Hypothalamus (tissue), 51 donors: ENCODE data around the gene FAM131B.

Source experiments
- DNase-seq, 51 donors: peaks; one replicate each; lab custom pipeline; 2025; lab: John Stamatoyannopoulos, UW

Gene FAM131B

DNA sequence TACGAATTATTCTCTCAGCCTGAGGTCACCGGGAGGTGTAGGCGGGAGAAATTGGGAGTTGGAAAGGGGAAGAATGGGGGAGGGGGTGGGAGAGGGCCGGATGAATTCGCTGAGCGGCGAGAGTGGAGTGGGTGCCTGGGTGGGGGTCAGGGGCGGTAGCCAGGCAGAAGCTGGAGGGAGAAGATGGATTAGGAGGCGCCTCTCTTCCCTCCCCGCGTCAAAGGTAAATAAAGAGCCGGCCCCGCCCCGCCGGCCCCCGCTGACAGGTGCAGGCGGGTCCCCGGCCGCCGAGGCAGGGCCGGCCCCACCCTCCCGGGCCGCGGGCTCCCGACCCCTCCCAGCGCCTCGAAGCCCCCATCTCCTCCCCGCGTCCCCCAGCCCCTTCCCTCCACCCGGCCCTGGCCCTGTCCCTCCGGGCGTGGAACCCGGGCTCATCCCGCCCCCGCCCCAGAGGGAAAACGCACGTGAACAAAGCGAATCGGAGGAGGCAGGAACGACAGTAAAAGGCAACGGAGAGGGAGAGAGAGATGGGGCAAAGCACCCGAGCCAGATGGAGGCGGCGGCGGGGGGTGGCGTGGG lies 872 bp downstream of the FAM131B start:
- peak in 6 of 51 donors; percentile 35 to 72 (median 48) for DNase-seq

DNA sequence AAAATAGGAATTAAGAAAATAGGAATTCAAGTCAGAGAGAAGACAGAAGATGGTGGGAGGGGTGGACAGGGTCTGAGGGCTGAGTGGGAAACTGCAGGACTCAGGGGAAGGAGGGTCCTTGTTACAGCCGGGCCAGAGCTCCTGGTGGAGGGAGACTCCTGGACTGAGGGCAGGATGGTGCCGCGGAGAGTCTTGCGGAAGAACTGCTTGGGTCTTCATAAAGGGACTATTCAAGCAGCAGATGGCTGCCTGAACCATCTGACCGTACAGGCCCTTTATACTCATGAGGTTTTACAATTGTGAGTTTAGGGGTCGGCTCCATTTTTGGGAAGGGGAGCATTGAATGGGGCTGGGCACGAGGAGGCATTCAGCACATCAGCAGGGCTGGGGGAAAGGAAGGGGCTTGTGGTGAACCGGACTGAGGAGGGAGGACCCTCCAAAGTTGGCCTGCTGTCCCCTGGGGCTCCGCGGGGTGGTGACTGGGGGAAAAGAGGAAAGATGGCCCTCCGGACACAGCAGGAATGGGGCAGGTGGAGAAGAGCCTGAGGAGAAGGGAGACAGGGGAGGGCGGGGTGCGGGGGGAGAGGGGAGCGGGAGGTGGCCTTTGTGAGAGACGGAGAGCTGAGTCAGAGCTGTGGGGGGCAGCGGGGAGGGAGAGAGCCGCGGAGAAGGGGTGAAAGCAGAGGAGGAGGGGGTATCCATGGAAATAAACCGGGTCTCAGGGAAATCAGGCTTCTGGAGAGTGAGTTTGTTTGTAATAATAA lies 1.5 kb downstream of the FAM131B start:
- peak in 24 of 51 donors; percentile 16 to 72 (median 39) for DNase-seq

GRCh38 chr7:143359771-143360353 lies 2.7 kb downstream of the FAM131B start:
- DNase-seq = no peak

DNA sequence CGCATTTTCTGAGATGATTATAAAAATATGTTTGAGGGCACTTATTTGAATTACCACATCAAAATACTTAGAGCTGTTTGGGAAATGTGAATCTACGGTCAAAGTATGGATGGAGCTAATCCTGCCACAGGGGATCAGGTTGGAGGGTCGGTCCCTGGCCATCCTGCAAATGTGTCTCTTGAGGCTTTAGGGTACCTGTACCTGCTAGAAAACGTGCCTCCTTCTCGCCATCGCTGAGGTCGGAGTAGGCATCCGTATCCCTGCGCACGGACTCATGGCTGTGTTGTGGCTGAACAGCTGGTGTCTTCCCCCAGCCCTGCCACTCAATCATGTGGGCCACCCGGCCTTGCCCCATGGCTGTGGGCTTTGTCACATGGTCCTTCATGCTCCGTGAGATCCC lies 3.9 kb downstream of the FAM131B start:
- DNase-seq = no peak

GRCh38 chr7:143356414-143357050 lies 6.0 kb downstream of the FAM131B start:
- no peak for DNase-seq

DNA sequence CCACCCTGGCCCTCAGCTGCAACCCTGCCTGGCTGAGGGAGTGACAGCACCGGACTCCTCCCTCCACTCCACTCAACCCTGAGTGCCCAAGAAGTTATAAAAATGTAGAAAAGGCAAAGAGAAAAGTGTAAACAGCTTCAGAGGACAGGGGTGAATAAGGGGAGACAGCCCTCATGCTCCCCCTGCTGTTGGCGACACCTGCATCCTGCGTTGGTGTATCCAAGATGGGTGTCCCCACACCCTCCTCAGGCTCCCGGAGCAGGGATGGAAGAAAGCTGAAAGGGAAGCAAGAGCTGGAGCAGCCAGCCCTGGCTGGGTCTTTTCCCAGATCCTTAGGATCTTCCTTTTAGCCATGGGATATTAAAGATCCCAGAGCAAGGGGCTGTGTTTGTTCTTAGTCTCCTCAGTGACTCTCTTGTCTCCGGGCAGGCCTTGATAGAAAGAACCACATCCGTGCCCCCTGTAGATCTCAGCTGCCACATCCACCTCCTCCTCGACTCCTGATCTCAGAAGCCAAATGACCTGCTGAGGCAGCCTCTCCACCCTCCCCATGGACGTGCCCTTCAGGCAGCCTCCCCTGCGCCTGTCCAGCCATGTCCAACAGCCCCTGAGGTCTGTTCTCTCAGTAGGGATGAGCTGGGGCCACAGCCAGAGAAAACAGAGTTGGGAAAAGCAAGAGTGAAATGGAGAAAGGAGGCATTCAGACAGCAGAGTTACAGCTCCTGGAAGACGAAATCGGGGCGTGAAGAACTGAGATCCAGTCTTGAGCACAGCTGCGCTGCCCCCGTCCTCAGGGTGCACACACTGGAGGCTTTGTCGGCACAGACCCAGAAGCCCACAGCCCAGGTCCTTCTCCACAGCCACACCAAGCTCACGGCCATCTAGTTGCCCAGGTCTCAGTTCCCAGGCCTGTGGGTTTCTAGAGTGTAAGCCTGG lies 6.8 kb downstream of the FAM131B start:
- DNase-seq = no peak

- DNase-seq = no peak
Observed at GRCh38 chr7:143354965-143355364, 7.5 kb downstream of the FAM131B start.

GRCh38 chr7:143354376-143354775 lies 8.1 kb downstream of the FAM131B start:
- DNase-seq = no peak

GRCh38 chr7:143352531-143353002 lies 9.9 kb downstream of the FAM131B start:
- DNase-seq = no peak

- DNase-seq = no peak
Observed at GRCh38 chr7:143351574-143351973, 10.9 kb downstream of the FAM131B start.

GRCh38 chr7:143351060-143351459 lies 11.5 kb downstream of the FAM131B start:
- DNase-seq = peak in 1 of 51 donors; percentile 25

GRCh38 chr7:143347950-143348349 lies 14.6 kb downstream of the FAM131B start:
- DNase-seq = no peak

GRCh38 chr7:143346018-143346417 lies 16.5 kb downstream of the FAM131B start:
- no peak for DNase-seq

DNA sequence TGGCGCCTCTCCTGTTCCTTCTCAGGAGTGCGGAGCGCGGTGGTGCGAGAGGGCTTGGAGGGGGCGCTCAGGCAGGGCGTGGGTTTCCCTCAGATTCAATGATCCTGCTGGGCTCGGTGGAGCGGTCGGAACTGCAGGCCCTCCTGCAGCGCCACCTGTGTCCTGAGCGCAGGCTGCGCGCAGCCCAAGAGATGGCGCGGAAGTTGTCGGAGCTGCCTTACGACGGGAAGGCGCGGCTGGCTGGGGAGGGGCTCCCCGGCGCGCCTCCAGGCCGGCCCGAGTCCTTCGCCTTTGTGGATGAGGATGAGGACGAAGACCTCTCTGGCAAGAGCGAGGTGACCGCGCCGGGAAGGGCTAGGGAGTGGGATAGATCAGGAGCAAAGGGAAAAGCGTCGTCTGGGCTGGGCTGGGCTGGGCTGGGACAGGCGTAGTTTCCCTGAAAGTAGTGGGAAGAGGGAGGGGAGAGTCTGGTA lies 17.0 kb downstream of the FAM131B start:
- DNase-seq = peak in 1 of 51 donors; percentile 19

- no peak for DNase-seq
Observed at GRCh38 chr7:143343596-143343995, 18.9 kb downstream of the FAM131B start.

GRCh38 chr7:143341842-143342241 lies 20.7 kb downstream of the FAM131B start:
- DNase-seq = no peak

- no peak for DNase-seq
Observed at GRCh38 chr7:143337216-143337615, 25.3 kb downstream of the FAM131B start.

GRCh38 chr7:143334244-143334643 lies 28.3 kb downstream of the FAM131B start:
- DNase-seq = no peak

- DNase-seq = no peak
Observed at GRCh38 chr7:143331179-143331801, 31.2 kb downstream of the FAM131B start.
